ENCODE data around the gene NKAP. TPM values are rescaled to one million over a fixed set of nuclear protein-coding genes. Genes with fewer than 3 reads are reported as not detected.
"Not testable (repeated sequence)": the region's sequence is repeated elsewhere in the genome, so short reads cannot be mapped to it uniquely, and the experiment has no call there.

Gene NKAP
- 7.8 TPM for polyA plus RNA-seq (2013, experiment 1 of 2; ENCODE audit: insufficient read length)
- 9.2 TPM for polyA plus RNA-seq (2013, experiment 2 of 2; ENCODE audit: insufficient read length)

- DNase-seq: peak; percentile 94
Measured at GRCh38 chrX:119943185-119943988, at the start of gene NKAP. Gene NKAP (minus strand): TSS chrX:119943751. CDS start chrX:119943605, 146 bp downstream.

GRCh38 chrX:119991005-119991787 lies 47.6 kb upstream of the NKAP start:
- no peak for DNase-seq

- no peak for DNase-seq
Measured at GRCh38 chrX:119990556-119991004, 47.0 kb upstream of the NKAP start.

DNA sequence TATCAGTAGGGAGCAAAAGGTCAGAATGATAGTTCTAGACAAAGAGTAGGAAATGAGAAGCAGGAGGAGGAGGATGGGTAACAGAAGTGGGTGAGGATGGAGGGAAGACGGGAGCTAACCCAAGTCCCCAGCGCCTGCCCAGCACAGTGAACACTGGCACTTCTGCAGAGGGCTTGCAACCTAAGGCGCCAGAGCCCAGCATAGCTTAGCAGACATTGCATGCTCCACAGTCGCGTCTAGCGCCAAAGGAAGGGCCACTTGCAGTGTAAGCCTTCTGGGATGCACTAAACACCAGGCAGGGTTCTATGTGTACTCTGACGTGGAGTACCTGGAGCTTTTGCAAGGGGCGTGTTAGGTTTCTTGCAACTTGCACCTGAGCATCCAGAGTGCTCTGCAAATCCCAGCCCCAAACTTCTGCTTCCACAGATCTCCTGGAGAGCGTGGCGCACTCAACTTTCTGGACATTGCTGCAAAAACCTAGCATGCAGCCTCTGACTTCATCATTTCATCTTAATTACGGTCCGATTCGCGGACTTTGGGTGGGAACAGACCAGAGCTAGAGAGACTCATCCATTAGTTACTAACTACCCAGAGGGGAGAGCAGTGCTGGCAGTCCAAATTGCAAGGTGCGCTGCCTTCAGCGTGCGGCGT lies 46.5 kb upstream of the NKAP start:
- no peak for DNase-seq

DNA sequence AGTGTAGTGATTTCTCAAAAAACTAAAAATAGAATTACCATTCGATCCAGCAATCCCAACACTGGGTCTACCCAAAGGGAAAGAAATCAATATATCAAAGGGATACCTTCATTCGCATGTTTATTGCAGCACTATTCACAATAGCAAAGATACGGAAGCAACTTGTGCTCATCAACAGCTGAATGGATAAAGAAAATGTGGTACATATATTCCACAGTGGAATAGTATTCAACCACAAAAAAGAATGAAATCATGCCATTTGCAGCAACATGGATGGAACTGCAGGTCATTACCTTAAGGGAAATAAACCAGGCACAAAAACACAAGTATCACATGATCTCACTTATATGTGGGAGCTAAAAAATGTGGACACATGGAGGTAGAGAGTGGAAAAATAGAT lies 42.7 kb upstream of the NKAP start:
- DNase-seq: no peak

DNA sequence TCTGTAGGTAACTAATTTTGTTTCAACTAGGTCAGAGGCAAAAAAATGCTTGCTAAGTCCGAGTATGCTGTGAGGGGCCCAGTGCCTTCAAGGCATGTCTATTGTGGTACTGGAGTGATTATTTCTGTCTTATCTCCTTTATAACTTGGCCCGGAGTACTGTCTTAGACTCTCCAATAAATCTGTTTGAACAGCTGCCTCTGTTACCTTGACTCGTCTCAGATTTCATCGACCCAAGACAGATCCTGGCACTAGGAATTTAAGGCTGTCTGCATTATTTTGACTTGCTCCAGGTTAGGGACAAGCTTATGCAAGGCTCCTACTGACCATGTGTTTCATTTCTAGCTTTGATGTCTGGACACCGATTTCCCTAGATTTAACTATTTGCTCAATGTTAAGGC lies 41.1 kb upstream of the NKAP start:
- no peak for DNase-seq

GRCh38 chrX:119983494-119983893 lies 39.9 kb upstream of the NKAP start:
- DNase-seq: no peak

DNA sequence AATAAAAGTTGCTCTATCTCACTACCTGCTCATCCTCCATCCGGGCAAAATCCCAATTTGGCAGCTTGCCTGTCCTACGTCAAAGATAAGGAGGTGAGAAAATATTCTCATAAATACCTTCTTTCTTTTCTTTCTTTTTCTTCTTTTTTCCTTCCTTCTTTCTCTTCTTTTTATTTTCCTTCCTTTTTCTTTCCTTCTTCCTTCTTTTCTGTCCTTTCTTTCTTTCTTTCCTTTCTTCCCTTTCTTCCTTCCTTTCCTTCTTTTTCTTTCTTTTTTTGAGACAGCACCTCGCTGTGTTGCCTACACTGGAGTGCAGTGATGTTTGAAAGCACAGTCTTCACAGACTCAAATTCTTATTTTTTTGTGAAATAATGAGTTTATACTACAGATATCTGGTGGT lies 38.6 kb upstream of the NKAP start:
- DNase-seq: no peak

- DNase-seq: peak; percentile 23
Measured at GRCh38 chrX:119981286-119982070, 37.9 kb upstream of the NKAP start.

DNA sequence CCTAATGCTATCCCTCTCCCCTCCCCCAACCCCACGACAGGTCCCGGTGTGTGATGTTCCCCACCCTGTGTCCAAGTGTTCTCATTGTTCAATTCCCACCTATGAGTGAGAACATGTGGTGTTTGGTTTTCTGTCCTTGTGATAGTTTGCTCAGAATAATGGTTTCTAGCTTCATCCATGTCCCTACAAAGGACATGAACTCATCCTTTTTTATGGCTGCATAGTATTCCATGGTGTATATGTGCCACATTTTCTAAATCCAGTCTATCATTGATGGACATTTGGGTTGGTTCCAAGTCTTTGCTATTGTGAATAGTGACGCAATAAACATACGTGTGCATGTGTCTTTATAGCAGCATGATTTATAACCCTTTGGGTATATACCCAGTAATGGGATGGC lies 33.6 kb upstream of the NKAP start:
- DNase-seq: not testable (repeated sequence)

- DNase-seq: no peak
Measured at GRCh38 chrX:119971184-119971583, 27.6 kb upstream of the NKAP start.

DNA sequence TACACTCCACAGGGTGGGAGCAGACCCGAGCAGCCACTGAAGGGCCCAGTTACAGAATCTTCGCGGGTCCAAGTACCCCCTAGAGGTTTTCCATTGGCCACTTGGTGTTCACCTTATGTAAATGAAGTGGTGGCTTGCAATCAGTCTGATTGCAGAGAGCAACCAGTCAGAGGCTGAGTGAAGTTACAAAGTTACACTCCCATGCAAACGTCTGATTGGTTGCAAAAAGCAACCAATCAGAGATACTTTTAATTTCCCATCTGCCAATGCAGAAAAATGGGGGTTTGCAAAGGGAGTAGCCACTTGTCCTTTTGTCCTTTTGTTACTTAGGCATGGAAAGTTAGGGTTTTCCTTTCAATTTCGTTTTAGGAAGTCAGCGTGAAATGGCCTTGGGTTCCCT lies 27.0 kb upstream of the NKAP start:
- DNase-seq: no peak

DNA sequence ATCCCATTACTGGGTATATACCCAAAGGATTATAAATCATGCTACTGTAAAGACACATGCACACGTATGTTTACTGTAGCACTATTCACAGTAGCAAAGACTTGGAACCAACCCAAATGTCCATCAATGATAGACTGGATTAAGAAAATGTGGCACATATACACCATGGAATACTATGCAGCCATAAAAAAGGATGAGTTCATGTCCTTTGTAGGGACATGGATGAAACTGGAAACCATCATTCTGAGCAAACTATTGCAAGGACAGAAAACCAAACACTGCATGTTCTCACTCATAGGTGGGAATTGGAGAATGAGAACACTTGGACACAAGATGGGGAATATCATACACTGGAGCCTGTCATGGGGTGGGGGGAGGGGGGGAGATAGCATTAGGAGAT lies 23.3 kb upstream of the NKAP start:
- not testable (repeated sequence) for DNase-seq

DNA sequence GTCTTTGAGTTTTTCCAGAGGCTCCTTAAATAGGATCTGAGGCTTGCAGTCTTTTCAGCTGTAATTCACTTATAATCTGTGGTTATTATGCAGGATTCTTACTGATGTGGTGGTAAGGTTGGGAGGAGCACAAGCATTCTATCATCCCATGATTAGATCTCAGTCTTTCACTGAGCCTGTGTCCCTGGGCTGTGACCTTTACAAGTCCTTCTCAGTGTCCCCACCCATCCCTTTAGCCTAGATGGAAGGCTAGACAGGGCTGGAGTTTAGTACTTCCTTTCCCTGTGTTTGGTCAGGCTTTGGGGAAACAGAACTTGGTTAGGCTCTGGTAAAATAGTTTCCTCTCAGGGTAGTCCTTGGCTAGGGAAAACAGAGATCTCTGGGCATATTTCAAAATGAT lies 17.1 kb upstream of the NKAP start:
- DNase-seq: no peak

GRCh38 chrX:119955807-119956570 lies 12.4 kb upstream of the NKAP start:
- DNase-seq: not testable (repeated sequence)

DNA sequence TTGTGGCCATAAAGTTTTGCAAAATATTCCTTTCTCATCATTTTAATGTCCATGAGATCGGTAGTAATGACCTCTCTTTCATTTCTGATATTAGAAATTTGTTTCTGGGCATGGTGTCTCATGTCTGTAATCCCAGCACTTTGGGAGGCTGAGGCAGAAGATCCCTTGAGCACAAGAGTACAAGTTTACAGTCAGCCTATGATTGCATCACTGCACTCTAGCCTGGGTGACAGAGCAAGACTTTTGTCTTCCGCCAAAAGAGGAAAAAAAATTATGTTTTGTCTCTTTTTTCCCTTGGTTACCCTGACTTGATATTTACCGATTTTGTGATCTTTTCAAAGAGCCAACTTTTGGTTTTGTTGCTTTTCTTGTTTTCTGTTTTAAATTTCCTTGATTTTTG lies 10.8 kb upstream of the NKAP start:
- no peak for DNase-seq

- DNase-seq: no peak
Measured at GRCh38 chrX:119948381-119948780, 4.8 kb upstream of the NKAP start.

DNA sequence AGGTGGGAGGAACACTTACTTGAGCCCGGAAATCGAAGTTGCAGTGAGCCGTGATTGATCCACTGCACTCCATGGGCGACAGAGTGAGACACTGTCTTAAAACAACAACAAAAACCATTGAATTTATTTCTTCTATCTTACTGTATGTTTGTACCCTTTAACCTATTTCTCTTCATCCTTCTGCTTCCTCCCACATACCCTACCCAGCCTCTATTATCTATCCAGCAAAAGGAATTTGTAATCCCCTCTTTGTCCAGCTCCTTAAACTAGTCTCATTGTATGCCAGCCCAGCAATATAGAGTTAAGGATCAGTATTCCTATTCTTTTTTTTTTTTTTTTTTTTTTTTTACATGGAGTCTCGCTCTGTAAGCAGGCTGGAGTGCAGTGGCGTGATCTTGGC lies 1.9 kb upstream of the NKAP start:
- DNase-seq: no peak

DNA sequence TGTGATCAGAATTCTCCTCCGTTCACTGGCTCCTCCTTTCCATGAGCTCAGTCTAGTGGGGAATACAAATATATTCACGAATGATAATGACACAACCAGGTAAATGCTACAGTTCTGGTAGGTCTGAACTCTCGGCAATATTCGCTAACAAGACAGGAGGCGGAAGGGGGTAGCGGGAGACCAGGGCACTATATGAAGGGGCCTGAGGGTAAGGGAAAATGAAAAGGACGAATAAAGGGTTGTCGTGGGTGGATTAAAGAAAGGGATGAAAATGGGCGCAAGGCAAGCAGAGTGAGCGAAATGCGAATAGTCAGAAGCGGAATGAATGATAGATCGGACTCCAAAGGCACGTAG lies 743 bp downstream of the NKAP start:
- DNase-seq: no peak

- no peak for DNase-seq
Measured at GRCh38 chrX:119942173-119942819, 1.3 kb downstream of the NKAP start.

GRCh38 chrX:119941336-119941735 lies 2.2 kb downstream of the NKAP start:
- no peak for DNase-seq

Data from fibroblast of skin of scalp (primary cell).